Lower leg skin (tissue), 3 donors: ENCODE data around the gene GLRX5.

Experiments
- CTCF ChIP-seq, 3 donors: fragments of 450-650 bp; IDR thresholded peaks; one replicate each; pipeline ENCODE4 v1.5.1; 2016; ENCODE audit warnings: antibody characterized with exemption in 3 of 3, mild to moderate bottlenecking in 3 of 3, moderate library complexity in 2 of 3
- POLR2A ChIP-seq, 2 donors: fragments of 450-650 bp; IDR thresholded peaks; one replicate each; pipeline ENCODE4 v1.6.1; 2016 to 2017; ENCODE audit warnings: antibody characterized with exemption in 2 of 2, mild to moderate bottlenecking in 1 of 2, moderate library complexity in 1 of 2

GRCh38 chr14:95561001-95561412 is 26.2 kb downstream of the GLRX5 start:
- peak in 1 of 3 donors; percentile 69 for TF ChIP-seq CTCF (IDR thresholded peaks at IDR 0.05)
- TF ChIP-seq POLR2A (IDR thresholded peaks at IDR 0.05) = no peak
